Measurements from ENCODE around the gene PCDHGB4. TPM values are rescaled to one million over a fixed set of nuclear protein-coding genes. Genes with fewer than 3 reads are reported as not detected.
"Not testable (repeated sequence)": the region's sequence is repeated elsewhere in the genome, so short reads cannot be mapped to it uniquely, and the experiment has no call there.

PCDHGB4 gene
- total and polyA plus RNA-seq, 5 donors = 2.0 to 5.5 (median 5.2) TPM

GRCh38 chr5:141389153-141390042, 1.9 kb downstream of the PCDHGB4 start:
- DNase-seq (peak in 1 of 3 donors; percentile 35), ATAC-seq (no peak)
- no peaks in the 10 kb centered on the region for H3K27me3 ChIP-seq (ENCODE audit: control insufficient read depth, insufficient read depth)
- H3K4me1 ChIP-seq (ENCODE audit: control insufficient read depth, insufficient read depth, low read length) = no peaks in the 10 kb centered on the region
- H3K9me3 ChIP-seq (ENCODE audit: control insufficient read depth, low read length) = peaks cover 9% of the 10 kb centered on the region
- intact Hi-C loops (cut with DNase I) = no loop called here
- H3K27ac ChIP-seq (ENCODE audit: low read length) = no peak overlapping the region
- 30% methylated on average over 77 of the region's 77 CpGs for WGBS
- H3K4me3 ChIP-seq (ENCODE audit: low read length) = no peak overlapping the region

- intact Hi-C loops (cut with DNase I) = no loop called here
- DNase-seq = no peak
- H3K27me3 ChIP-seq (ENCODE audit: control insufficient read depth, insufficient read depth) = no peaks in the 10 kb centered on the region
- H3K4me3 ChIP-seq (ENCODE audit: low read length) = no peak within 1 kb of the TSS
- H3K9me3 ChIP-seq (ENCODE audit: control insufficient read depth, low read length) = peaks cover 13% of the 10 kb centered on the region
- ATAC-seq = no peak
- no peak within 1 kb of the TSS for H3K27ac ChIP-seq (ENCODE audit: low read length)
- no peaks in the 10 kb centered on the region for H3K4me1 ChIP-seq (ENCODE audit: control insufficient read depth, insufficient read depth, low read length)
- WGBS = 26% methylated on average over 38 of the region's 38 CpGs
These were observed 5.1 kb downstream of the PCDHGB4 start, which contains the start of gene PCDHGA8 for GRCh38 chr5:141392429-141393198. Gene PCDHGA8 (plus strand): TSS chr5:141392633. CDS start chr5:141392814, 181 bp downstream.

GRCh38 chr5:141393267-141393666, 5.8 kb downstream of the PCDHGB4 start:
- Histone ChIP-seq H3K9me3 (ENCODE audit: control insufficient read depth, low read length) (peaks cover 13% of the 10 kb centered on the region), H3K27ac (ENCODE audit: low read length) (no peak overlapping the region), H3K4me3 (ENCODE audit: low read length) (no peak overlapping the region), H3K4me1 (ENCODE audit: control insufficient read depth, insufficient read depth, low read length) (no peaks in the 10 kb centered on the region), H3K27me3 (ENCODE audit: control insufficient read depth, insufficient read depth) (no peaks in the 10 kb centered on the region)
- ATAC-seq (no peak), DNase-seq (no peak)
- WGBS = 35% methylated on average over 21 of the region's 21 CpGs
- intact Hi-C loops (cut with DNase I) = no loop called here

- H3K4me1 ChIP-seq (ENCODE audit: control insufficient read depth, insufficient read depth, low read length); intact Hi-C loops (cut with DNase I); H3K27me3 ChIP-seq (ENCODE audit: control insufficient read depth, insufficient read depth); DNase-seq; H3K27ac ChIP-seq (ENCODE audit: low read length); H3K4me3 ChIP-seq (ENCODE audit: low read length); ATAC-seq: not testable (repeated sequence)
- H3K9me3 ChIP-seq (ENCODE audit: control insufficient read depth, low read length) = peaks cover 14% of the 10 kb centered on the region
- WGBS = 31% methylated on average over 43 of the region's 53 CpGs
These were observed 7.1 kb downstream of the PCDHGB4 start for GRCh38 chr5:141394401-141395187.

GRCh38 chr5:141397756-141398551, 10.5 kb downstream of the PCDHGB4 start, which contains the start of gene PCDHGB5:
Gene PCDHGB5 (plus strand): TSS chr5:141397947. CDS start chr5:141398128, 181 bp downstream.
- H3K4me1 ChIP-seq (ENCODE audit: control insufficient read depth, insufficient read depth, low read length); H3K27me3 ChIP-seq (ENCODE audit: control insufficient read depth, insufficient read depth); intact Hi-C loops (cut with DNase I); H3K27ac ChIP-seq (ENCODE audit: low read length): not testable (repeated sequence)
- DNase-seq (peak in 2 of 3 donors; percentile 76 to 80), ATAC-seq (peak; percentile 86 to 91)
- peak within 1 kb of the TSS; percentile 23 for H3K4me3 ChIP-seq (ENCODE audit: low read length)
- 8% methylated on average over 24 of the region's 43 CpGs for WGBS
- H3K9me3 ChIP-seq (ENCODE audit: control insufficient read depth, low read length) = peaks cover 14% of the 10 kb centered on the region

GRCh38 chr5:141398608-141399007, 11.1 kb downstream of the PCDHGB4 start:
- H3K27me3 ChIP-seq (ENCODE audit: control insufficient read depth, insufficient read depth) = no peaks in the 10 kb centered on the region
- DNase-seq (no peak), ATAC-seq (no peak)
- 23% methylated on average over 15 of the region's 15 CpGs for WGBS
- peaks cover 13% of the 10 kb centered on the region for H3K9me3 ChIP-seq (ENCODE audit: control insufficient read depth, low read length)
- H3K4me3 ChIP-seq (ENCODE audit: low read length) = no peak overlapping the region
- intact Hi-C loops (cut with DNase I) = no loop called here
- no peak overlapping the region for H3K27ac ChIP-seq (ENCODE audit: low read length)
- H3K4me1 ChIP-seq (ENCODE audit: control insufficient read depth, insufficient read depth, low read length) = no peaks in the 10 kb centered on the region

GRCh38 chr5:141399555-141400258, 12.2 kb downstream of the PCDHGB4 start:
- WGBS = 22% methylated on average over 61 of the region's 61 CpGs
- DNase-seq (no peak), ATAC-seq (peak in 1 of 2 donors; percentile 19)
- Histone ChIP-seq H3K9me3 (ENCODE audit: control insufficient read depth, low read length) (peaks cover 14% of the 10 kb centered on the region), H3K27ac (ENCODE audit: low read length) (no peak overlapping the region), H3K4me1 (ENCODE audit: control insufficient read depth, insufficient read depth, low read length) (no peaks in the 10 kb centered on the region), H3K4me3 (ENCODE audit: low read length) (no peak overlapping the region), H3K27me3 (ENCODE audit: control insufficient read depth, insufficient read depth) (no peaks in the 10 kb centered on the region)
- intact Hi-C loops (cut with DNase I) = loop anchor here in 1 of 4 donors (10.0 kb wide), 1 partner anchor 165 kb away; no protein-coding TSS in a partner anchor

GRCh38 chr5:141402553-141403243, 15.2 kb downstream of the PCDHGB4 start, which contains the start of gene PCDHGA9:
Gene PCDHGA9 (plus strand): TSS chr5:141402778. CDS start chr5:141402953, 175 bp downstream.
- DNase-seq = no peak
- peaks cover 15% of the 10 kb centered on the region for H3K9me3 ChIP-seq (ENCODE audit: control insufficient read depth, low read length)
- H3K4me3 ChIP-seq (ENCODE audit: low read length) = peak within 1 kb of the TSS; percentile 40

GRCh38 chr5:141403387-141403786, 15.9 kb downstream of the PCDHGB4 start:
- Histone ChIP-seq H3K4me3 (ENCODE audit: low read length) (peak overlapping the region; percentile 40), H3K27me3 (ENCODE audit: control insufficient read depth, insufficient read depth) (no peaks in the 10 kb centered on the region), H3K4me1 (ENCODE audit: control insufficient read depth, insufficient read depth, low read length) (no peaks in the 10 kb centered on the region), H3K9me3 (ENCODE audit: control insufficient read depth, low read length) (peaks cover 15% of the 10 kb centered on the region), H3K27ac (ENCODE audit: low read length) (no peak overlapping the region)
- intact Hi-C loops (cut with DNase I) = loop anchor here in 1 of 4 donors (10.0 kb wide), 1 partner anchor 169 kb away; no protein-coding TSS in a partner anchor
- no peak for DNase-seq
- no peak for ATAC-seq
- WGBS = 27% methylated on average over 22 of the region's 22 CpGs

More at GRCh38 chr5:141402553-141403243, 15.2 kb downstream of the PCDHGB4 start, which contains the start of gene PCDHGA9:
- Histone ChIP-seq H3K4me1 (ENCODE audit: control insufficient read depth, insufficient read depth, low read length) (no peaks in the 10 kb centered on the region), H3K27me3 (ENCODE audit: control insufficient read depth, insufficient read depth) (no peaks in the 10 kb centered on the region), H3K27ac (ENCODE audit: low read length) (no peak within 1 kb of the TSS)
- intact Hi-C loops (cut with DNase I) = loop anchor here in 1 of 4 donors (10.0 kb wide), 1 partner anchor 168 kb away; no protein-coding TSS in a partner anchor
- 19% methylated on average over 27 of the region's 27 CpGs for WGBS
- ATAC-seq = no peak

Data from right cardiac atrium (tissue), 5 donors.